Measurements from ENCODE around the gene FSHR.

DNA sequence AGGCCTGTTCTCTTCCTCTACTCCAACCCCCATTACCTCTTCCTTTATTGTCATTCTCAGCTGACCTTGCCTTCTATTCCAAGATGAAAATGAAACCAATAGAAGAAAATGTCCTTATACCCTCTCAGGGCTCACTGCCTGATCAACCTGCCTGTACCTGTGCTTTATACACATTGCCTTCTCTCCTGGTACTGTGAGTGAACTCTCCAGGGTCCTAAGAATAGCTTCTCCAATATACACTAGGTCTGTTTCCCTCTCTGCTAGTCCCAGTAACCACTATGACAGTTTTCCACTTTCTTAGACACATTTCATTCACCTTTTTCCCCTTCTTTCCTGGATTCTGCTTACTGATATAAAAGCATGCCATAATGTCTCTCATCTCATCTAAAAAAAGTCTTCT lies 85.7 kb downstream of the FSHR start:
- TF ChIP-seq CREB1 (IDR thresholded peaks at IDR 0.05) (no peak), GABPA (IDR thresholded peaks at IDR 0.05; ENCODE audit: borderline replicate concordance, insufficient read depth, low read length) (no peak), POLR2A (IDR thresholded peaks at IDR 0.05; ENCODE audit: control extremely low read depth in 1 of 2, low read depth in 2 of 2, low read length in 2 of 2) (no peak), SP4 (IDR thresholded peaks at IDR 0.05; ENCODE audit: low read length) (no peak), TAF7 (optimal IDR thresholded peaks at IDR 0.05; ENCODE audit: borderline replicate concordance, low read depth, low read length) (no peak), RAD21 (IDR thresholded peaks at IDR 0.05 in 1 of 2, conservative IDR thresholded peaks at IDR 0.05 in 1 of 2; ENCODE audit: low read depth in 2 of 2, low read length in 2 of 2) (no peak), SP1 (IDR thresholded peaks at IDR 0.05; ENCODE audit: low read depth, low read length) (no peak), EZH2 (IDR thresholded peaks at IDR 0.05; ENCODE audit: low read depth, low read length, severe bottlenecking) (no peak), EP300 (IDR thresholded peaks at IDR 0.05; ENCODE audit: borderline replicate concordance in 1 of 2, low read depth in 2 of 2, low read length in 2 of 2) (no peak)
- TF ChIP-seq, protein P1, sequence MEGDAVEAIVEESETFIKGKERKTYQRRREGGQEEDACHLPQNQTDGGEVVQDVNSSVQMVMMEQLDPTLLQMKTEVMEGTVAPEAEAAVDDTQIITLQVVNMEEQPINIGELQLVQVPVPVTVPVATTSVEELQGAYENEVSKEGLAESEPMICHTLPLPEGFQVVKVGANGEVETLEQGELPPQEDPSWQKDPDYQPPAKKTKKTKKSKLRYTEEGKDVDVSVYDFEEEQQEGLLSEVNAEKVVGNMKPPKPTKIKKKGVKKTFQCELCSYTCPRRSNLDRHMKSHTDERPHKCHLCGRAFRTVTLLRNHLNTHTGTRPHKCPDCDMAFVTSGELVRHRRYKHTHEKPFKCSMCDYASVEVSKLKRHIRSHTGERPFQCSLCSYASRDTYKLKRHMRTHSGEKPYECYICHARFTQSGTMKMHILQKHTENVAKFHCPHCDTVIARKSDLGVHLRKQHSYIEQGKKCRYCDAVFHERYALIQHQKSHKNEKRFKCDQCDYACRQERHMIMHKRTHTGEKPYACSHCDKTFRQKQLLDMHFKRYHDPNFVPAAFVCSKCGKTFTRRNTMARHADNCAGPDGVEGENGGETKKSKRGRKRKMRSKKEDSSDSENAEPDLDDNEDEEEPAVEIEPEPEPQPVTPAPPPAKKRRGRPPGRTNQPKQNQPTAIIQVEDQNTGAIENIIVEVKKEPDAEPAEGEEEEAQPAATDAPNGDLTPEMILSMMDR (IDR thresholded peaks at IDR 0.05; ENCODE audit: control extremely low read depth in 1 of 3, insufficient read depth in 1 of 3, low read depth in 1 of 3, low read length in 3 of 3), result no peak
- TF ChIP-seq, protein P2, sequence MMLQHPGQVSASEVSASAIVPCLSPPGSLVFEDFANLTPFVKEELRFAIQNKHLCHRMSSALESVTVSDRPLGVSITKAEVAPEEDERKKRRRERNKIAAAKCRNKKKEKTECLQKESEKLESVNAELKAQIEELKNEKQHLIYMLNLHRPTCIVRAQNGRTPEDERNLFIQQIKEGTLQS (IDR thresholded peaks at IDR 0.05; ENCODE audit: insufficient read depth, low read depth, low read length), result no peak
